CD4-positive, alpha-beta T cell treated with Interleukin-6 for 4 hours (primary cell): ENCODE data around the gene TMSB4X.
A peak's percentile ranks its signal among the peaks of the same experiment; 100 is the strongest.
"Not testable (repeated sequence)": the region's sequence is repeated elsewhere in the genome, so short reads cannot be mapped to it uniquely, and the experiment has no call there.

Experiments used
- DNase-seq: peaks from one replicate; pipeline ENCODE4 v3.0.0-alpha.2; 2020; ENCODE audit warnings: mixed read lengths

TMSB4X gene

DNA sequence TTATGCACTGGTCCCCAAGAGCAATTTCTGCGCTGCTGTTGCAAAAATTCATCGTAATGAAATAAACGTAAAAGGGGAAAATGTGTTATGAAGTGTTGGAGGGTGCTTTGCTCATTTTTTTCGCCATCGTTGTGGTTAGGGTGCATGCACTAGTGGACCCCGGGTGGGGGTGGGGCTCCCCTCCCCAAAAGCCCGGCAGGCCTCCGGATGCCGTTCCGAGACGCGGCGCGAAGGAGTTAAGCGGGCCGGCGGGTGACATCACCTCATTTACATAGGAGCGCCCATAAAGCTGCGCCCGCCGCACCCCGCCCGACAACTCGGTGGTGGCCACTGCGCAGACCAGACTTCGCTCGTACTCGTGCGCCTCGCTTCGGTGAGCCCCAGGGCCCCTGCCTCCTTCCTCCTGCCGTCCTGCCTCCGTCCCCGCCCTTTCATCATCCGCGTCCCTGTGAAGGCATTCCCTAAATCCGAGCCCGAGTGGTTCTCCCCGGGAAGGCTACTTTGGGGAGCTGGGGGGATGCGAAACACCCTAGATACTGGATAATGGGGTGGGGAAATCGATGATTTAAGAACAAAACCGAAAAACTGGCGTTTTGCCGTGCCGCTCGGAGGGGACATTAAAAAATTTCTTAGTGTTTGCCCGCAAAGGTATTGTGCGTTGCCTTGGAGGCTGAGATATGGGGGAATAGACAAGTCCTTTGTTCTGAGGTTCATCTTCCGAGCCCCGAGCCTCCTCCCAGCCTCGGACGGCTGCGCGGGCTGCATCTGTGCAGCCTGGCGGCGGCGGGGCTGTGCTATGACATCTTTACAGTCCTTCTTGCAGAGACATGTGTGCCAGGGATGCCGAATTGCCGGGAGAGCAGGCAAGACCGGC lies at the start of gene TMSB4X:
TSS of gene TMSB4X (plus strand) at position 315 of the 874 bp plus-strand sequence.
- peak; percentile 87 for DNase-seq

GRCh38 chrX:12929701-12930100 lies 45.2 kb upstream of the TMSB4X start:
- no peak for DNase-seq

- DNase-seq, result no peak
These were observed 44.8 kb upstream of the TMSB4X start for GRCh38 chrX:12930150-12930549.

GRCh38 chrX:12932244-12932643 lies 42.7 kb upstream of the TMSB4X start:
- no peak for DNase-seq

GRCh38 chrX:12934850-12935249 lies 40.1 kb upstream of the TMSB4X start:
- DNase-seq, result no peak

DNA sequence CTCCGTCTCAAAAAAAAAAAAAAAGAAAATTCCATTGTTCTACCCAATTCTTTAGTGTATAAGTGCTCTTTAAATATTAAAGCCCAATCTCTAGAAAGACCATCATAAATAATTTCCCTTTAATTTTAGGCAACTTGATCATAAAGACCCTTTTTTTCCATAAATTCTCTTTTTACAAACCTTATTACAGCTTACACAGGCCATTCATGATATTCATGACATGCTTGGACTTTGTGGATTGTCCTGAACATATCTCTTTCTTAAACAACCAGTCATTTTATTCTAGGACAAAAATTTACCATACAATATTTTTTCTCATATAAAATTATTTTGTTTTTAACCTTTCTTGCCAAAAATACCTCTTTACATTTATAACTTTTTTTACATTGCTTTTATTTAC lies 38.0 kb upstream of the TMSB4X start:
- DNase-seq, result no peak

- not testable (repeated sequence) for DNase-seq
These were observed 34.4 kb upstream of the TMSB4X start for GRCh38 chrX:12940471-12940870.

- not testable (repeated sequence) for DNase-seq
These were observed 31.3 kb upstream of the TMSB4X start for GRCh38 chrX:12943592-12943991.

DNA sequence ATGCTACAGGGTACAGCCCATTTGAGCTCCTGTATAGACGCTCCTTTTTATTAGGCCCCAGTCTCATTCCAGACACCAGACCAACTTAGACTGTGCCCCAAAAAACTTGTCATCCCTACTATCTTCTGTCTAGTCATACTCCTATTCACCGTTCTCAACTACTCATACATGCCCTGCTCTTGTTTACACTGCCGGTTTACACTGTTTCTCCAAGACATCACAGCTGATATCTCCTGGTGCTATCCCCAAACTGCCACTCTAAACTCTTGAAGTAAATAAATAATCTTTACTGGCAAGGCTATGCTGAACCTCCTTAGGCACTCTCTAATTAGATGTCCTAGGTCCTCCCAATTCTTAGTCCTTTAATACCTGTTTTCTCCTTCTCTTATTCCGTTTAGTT lies 30.5 kb upstream of the TMSB4X start:
- DNase-seq, result not testable (repeated sequence)

DNA sequence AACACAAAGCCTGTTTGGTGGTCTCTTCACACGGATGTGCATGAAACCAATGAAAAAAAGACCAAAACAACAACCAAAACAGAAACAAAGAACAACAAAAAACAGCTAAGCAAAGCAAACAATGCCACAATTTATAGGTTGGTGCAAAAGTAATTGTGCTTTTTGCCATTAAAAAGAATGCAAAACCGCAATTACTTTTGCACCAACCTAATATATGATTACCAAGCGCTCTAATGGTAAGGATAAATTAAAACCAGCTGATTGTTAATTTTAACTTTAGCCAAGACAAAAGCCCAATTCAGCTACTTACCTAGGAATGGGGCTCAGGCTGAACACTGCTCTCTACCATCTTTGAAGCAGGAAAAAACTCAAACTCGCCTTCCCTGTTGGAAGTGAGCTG lies 29.4 kb upstream of the TMSB4X start:
- no peak for DNase-seq

GRCh38 chrX:12946406-12946805 lies 28.5 kb upstream of the TMSB4X start:
- DNase-seq, result no peak

DNA sequence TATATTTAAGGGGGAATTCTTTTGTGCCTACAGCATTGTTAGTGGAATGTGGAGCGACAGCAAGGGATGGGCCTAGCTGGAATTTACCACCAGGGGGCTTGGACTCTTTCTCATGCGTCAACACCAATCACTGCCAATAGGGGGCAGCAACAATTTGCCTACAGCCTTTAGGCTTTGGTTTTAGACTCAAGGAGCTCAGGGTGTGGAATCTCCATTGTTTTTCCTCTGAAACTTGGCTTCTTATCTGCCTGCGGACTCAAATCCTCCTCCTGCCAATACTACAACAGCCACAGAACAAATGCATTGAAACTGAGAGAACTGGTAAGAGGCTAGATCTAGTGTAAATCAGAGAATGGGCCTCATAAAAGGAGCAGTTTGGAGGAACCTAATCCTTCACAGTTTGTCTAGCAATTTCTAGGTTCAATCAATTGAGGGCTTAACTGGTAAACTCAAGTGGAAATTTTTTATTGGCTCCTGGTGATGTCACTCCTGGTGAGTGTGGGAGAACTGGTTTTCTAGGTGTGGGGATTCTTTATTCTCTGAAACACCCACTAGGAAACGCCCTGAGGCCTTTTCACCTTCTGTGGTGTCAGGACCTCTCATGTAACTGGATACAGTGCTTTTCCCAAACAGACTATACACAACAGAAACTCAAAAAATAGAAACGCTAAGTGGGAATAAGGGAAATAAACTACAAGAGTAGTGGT lies 27.9 kb upstream of the TMSB4X start:
- DNase-seq, result peak; percentile 84

DNA sequence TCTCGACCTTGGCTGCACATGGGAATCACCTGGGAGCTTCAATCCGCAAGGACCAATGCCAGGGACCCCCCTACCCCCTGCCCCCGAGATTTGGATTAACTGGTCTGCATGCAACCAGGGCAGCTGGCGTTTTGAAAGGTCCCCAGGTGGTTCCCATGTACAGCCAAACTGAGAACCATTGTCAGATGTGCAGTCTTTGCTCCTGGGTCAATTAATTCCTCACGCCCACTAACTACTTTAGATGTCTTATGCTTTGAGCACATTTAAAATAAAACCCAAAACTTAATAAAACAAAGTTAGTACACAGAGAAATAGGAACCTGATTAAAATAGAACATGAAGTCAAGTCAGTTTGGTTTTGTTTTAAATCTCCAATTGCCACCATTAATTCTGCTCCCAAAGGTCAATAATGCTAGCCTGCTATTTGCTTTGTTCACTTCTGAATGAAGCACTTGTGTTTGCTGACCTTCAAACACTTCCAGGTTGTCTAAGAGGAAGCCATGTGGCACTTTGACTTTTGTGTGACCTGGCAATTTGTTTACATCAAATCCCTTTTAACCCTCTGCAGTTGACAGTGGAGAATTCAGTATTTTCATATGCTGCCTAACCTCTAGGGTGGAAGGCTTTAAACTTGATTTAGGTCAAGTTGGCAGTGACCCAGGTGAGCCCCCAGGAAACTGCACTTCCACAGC lies 27.2 kb upstream of the TMSB4X start:
- no peak for DNase-seq

DNA sequence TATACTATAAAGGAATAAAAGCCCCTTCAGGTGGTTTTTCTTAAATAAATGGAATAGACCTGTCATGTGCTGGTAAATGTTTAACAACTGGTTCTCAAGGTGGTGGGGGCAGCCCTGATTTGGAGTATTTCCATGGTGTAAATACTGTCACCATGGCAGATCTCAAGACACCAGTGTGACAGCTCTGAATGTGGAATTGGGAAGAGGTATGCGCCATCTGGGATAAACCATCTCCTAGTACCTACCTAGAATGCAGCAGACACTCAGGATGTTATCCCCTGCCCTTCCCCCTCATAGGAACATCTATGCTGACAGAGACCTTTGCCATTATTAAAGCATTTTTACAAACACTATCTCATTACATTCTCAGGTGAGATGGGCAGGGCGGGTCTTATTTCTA lies 26.4 kb upstream of the TMSB4X start:
- DNase-seq, result no peak

- no peak for DNase-seq
These were observed 25.5 kb upstream of the TMSB4X start for GRCh38 chrX:12949205-12949926.

DNA sequence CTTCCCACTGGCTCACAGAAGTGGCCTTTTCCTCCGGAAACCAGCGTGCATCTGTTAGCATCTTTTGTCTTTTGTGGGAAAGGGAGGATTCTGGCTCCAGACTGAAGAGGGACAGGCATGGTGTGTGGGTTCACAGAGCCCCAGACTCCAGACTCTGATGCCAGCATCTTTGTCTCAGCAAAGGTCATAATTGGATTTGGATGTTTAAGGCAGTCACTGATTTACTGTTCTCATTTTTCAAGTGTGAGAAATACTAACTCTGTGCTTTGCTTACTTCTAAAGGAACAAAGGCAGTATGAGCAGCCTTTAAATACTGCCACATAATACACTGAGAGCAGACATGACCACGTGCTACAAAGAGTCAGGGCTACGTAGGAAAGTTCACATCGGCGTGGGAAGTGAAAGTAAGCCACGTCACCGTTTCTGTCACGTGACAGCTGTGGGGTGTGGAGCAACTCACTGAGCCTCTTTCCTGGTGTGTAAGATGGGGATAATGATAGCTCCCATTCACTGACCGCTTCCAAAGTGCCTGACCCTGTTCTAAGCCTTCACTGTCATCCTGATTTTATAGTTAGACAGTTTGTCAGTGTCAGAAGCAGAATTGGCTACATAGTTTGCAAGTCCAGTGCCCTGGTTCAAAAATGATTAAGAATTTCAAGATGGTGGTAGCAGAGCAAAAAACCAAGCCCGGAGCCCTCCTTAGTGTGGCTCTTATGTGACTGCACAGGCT lies 24.8 kb upstream of the TMSB4X start:
- peak; percentile 86 for DNase-seq

- peak; percentile 80 for DNase-seq
These were observed 23.9 kb upstream of the TMSB4X start for GRCh38 chrX:12950851-12951594.

GRCh38 chrX:12951595-12951975 lies 23.3 kb upstream of the TMSB4X start:
- DNase-seq, result peak; percentile 38

- peak; percentile 48 for DNase-seq
These were observed 21.5 kb upstream of the TMSB4X start for GRCh38 chrX:12953420-12953819.

GRCh38 chrX:12954376-12954775 lies 20.5 kb upstream of the TMSB4X start:
- no peak for DNase-seq

DNA sequence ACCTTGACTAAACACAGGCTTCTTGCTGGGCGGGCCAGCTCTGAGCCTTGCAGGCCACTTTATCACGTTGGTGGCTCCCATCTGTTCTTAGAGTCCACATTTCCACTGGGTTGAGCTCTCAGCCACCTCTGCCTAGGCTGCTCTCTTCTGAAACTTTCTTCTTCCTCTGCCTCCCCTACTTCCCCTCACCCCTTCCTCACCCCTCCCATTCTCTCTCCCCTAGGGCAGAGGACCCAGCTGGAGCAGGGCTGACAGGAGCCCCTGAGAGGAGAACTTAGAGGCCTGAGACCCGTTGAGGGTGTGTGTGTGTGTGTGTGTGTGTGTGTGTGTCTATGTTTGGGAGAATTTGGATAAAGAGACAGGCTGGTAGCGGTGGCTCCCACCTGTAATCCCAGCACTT lies 19.9 kb upstream of the TMSB4X start:
- DNase-seq, result peak; percentile 38
